Left renal cortex interstitium (tissue), 4 donors: ENCODE results near the gene UBXN10. TPM values are rescaled to one million over a fixed set of nuclear protein-coding genes. Genes with fewer than 3 reads are reported as not detected.

Experiments
- DNase-seq, 4 donors: peaks; one replicate each; pipeline ENCODE4 v3.0.0-alpha.2; 2013; ENCODE audit warnings: low read depth in 4 of 4, low spot score in 2 of 4, missing footprints in 1 of 4
- polyA plus RNA-seq, 4 donors: library from polyadenylated mRNA; unstranded; fragments of 120-200 nt; gene quantifications; one replicate each; pipeline ENCODE4 v1.2.1, GENCODE V29; 2013; ENCODE audit not compliant: insufficient read length in 4 of 4

Gene UBXN10, protein sequence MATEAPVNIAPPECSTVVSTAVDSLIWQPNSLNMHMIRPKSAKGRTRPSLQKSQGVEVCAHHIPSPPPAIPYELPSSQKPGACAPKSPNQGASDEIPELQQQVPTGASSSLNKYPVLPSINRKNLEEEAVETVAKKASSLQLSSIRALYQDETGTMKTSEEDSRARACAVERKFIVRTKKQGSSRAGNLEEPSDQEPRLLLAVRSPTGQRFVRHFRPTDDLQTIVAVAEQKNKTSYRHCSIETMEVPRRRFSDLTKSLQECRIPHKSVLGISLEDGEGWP
- 1 to 10 TPM; 4.9 to 5.9 (median 5.5) TPM for polyA plus RNA-seq

DNA sequence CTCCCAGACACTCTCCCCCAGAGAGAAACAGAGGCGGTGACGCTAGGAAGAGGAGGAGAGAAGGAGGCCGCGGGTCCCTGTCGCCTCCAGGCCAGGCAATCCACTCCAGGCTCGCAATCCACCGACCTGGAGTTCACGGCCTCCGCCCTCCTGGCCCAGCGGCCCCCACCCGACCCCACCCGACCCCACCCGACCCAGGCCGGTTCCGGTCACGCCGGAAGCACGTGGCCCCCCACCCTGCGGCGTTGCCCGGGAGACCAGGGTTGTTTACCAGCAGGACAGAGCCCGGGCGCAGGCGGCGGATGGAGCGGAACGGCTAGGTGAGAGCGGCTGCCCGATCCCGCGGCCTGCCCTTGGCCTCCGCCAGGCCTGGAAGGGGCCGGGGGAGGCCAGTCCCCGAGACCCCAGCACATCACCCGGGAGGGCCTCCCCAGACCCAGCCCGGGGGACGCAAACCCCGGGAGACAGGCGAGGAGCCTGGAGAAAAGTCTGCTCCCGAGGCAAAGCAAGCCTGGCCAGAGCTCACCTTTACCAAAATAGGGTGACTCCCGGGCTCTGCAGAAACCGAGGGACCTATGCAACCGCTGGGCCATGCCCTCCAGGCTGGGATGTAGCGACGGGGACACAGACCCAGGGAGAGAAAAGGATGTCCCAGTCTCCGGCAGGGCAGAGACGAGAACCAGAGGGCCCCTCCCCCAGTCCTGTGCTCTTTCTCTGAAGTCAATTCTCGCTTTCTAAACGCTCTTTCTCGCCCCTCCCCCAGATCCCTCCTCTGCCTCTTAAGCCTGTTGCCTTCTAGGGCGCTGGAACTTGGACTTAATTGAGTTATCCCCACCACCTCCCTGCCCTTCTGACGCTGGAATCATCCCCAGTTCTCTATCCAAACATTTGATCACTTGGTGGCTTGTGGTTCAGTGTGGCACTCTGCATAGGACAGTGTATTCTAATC lies at the start of gene UBXN10, which contains the start of gene PLA2G2C:
TSS of gene UBXN10 (plus strand) at position 263 of the 949 bp plus-strand sequence. CDS start 4,466 bp downstream, outside the sequence.
TSS of gene PLA2G2C (minus strand) at position 685 of the 949 bp plus-strand sequence. CDS start 9,155 bp downstream, outside the sequence.
- peak in 2 of 4 donors; percentile 23 to 47 for DNase-seq

DNA sequence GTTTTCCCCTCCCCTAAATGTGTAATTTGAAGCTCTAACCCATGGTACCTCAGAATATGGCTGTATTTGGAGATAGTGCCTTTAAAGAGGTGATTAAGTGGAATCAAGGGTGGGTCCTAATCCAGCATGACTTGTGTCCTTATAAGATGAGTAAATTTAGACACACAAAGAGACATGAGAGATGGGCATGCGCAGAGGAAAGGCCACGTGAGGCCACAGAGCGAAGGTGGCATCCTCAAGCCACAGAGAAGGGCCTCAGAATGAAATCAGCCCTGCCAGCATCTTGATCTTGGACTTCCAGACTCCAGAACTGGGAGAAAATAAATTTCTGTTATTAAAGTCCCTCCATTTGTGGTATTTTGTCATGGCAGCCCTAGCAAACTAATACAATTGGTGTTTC lies 49.6 kb upstream of the UBXN10 start:
- DNase-seq: no peak

DNA sequence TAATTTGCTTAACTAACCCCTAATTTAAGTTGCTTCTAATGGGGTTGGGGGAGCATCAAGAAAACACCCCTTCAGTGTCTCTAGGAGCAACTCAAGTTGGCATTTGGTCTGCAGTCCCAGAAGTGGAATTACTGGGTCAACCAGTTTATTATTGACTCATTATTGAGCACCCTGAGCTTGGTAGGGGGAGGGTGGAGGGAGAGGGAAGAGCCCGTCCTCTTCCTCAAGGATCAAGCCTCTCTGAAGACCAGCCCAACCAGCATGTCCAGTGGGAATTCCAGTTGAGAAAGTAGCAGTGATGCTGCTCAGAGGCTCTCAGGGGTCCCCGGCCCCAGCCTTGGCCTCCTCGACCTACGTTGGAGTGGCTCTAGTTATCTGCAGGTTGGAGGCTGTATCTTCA lies 48.8 kb upstream of the UBXN10 start:
- no peak for DNase-seq

DNA sequence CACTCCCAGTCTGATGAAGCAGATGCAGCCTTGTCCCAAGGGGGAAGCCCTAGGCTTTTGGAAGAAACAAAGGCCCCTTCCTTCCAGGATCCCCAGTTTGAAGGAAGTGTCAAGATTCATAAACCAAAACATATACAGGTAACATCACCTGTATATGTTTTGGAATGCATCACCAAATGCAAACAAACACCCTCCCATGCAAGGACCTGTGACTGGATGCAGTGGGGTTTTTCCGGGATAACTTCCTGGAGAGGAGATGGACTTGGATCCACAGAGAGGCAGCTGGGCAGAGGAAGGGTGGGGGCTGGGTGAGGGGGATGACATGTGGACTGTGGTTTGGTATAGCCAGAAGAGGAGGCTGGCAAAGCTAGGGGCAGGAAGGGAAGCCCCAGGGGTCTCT lies 48.3 kb upstream of the UBXN10 start:
- DNase-seq: no peak

DNA sequence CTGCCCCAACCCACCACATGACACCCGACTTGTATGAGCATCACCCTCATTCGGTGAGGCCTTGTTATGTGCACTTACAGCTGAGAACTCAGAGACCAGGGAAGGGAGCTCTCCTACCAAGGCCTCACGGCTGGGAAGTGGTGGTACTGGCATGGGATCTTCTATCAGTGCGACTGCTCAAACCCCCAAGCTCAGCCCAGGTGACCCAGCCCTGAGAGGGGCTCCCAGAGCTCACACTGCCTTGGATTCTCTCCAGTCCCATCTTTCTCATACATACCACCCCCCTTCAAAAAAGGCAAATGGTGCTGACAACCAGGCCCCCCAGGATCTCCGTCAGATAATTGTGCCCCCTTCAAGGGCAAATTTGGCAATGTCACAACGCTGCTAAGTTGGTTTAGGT lies 47.5 kb upstream of the UBXN10 start:
- DNase-seq: no peak

DNA sequence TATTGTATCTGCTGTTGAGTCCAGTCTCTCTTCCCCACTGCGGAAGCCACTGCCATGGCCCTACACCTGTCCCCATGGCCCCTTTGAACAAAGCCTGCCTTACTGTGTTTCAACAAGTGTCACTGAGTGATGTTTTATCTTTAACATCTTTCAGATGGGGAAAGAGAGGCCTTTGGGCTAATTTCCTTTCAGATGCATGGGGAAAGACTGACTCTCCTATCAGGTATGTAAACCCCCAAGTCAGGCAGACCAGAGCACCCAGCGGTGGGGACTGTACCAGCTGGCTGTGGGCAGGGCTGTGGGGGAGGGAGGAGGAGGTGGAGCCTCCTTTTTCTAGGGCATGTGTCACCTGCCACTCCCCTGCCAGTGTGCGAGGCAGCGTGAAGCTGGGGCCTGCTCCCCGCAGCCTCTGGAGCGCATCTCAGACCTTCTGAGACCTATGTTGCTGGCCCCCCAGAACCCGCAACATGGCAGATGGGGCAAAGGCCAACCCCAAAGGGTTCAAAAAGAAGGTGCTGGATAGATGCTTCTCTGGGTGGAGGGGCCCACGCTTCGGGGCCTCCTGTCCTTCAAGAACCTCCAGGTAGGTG lies 46.8 kb upstream of the UBXN10 start, which contains the start of gene PLA2G2F:
TSS of gene PLA2G2F (plus strand) at position 363 of the 590 bp plus-strand sequence. CDS start at position 468, 105 bp downstream.
- DNase-seq: no peak

DNA sequence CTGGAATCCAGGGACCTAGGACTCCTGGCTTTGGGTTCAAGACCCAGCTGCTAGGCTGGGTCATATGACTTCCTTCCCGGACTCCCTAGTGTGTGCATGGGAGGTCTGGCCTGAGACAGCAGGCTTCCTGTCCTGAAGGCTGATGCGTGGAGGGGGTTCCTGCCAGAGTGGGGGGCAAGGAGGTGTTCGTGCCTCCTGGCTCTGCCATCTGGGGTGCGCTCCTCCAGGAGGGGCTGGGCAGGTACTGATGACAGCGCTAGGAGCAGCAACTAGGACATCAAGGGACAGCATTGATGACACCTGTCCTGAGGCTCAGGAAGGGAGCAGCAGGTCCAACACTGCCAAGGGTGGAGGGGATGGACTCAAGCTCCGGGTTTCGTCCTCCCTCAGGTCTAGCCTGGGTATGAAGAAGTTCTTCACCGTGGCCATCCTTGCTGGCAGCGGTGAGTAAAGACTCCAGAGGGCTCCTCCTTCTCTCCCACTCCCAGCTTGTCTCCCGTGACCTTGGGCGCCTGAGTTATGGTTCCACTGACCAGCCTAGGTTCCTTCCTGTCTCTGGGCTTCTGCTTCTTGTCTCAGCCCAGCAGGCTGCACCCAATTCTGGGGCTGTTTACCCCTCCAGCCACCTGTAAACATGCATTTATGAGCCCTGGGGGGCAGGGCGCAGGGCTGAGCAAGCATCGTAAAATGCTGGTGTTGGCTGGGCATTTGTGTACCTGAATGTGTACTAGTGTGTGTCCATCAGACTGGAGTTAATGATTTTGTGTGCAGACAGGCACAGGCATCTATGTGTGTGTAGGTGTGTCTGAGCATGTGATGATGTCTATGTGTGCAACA lies 45.9 kb upstream of the UBXN10 start:
- DNase-seq: no peak

DNA sequence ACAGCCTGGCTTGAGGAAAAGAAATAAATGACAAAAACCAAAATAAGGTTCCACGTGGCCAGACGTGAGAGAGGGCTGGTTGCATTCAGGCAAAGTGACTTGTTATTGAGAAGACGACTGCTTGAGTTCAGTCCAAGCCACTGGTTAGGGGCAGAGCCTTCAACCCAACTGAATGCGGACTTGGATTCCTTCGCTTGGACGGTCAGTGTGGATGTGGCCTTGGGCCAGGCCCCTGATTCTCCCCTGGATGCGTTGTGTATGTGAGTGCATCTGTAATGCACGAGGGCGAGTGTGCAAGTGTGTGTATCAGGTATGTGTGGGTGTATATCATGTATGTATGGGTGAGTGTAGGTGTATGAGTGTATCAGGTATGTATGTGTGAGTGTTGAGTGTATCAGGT lies 44.9 kb upstream of the UBXN10 start:
- no peak for DNase-seq

DNA sequence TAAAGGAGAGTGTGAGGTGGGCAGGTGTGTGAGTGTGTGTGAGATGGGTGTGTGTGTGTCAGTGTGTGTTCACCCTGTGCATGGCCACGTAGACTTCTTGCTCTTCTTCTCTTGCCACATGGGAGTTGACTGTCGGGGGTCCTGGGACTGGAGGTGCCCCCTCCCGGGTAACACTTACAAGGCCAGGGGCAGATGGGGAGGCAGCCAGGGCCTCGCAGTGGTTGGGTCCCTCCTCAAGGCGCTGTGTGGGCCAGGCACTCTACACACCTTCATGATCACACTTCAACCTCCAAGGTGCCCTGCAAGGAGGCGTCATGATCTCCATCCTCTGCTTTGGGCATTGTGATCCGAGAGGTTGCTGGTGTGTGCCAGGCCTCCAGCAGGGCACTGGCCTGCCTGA lies 44.4 kb upstream of the UBXN10 start:
- no peak for DNase-seq

DNA sequence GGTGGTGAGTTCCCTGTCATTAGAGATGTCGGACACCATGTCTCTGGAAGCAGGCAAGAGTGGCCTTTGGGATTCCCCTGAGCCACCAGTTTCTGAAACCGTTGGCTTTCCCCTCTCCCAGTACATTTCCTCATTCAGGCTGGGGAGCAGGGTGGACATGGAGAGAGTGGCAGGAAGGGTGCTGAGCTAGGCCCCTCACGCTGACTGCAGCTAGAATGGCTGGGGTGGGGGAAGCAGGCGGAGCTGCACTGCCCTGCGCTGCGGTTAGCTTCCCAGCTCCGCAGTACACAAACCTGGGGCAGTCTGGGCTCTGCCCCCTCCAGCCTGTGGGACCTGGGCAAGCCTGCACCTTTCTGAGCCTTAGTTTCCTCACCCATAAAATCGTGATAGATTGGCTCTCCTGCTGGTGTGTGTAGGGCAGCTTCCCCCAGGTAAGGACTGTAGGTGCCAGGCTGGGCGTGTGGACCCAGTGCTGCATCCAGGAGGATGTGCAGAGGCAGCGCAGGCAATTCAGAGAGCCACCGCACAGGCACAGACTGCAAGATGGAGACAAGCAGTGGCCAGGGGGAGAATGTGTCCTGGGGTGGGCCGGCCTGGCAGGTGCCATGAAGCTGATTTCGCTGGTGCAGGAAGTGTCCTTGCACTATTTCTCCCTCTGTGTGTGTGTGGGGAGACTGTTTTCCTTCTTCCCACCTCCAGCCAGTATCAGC lies 43.7 kb upstream of the UBXN10 start:
- no peak for DNase-seq

DNA sequence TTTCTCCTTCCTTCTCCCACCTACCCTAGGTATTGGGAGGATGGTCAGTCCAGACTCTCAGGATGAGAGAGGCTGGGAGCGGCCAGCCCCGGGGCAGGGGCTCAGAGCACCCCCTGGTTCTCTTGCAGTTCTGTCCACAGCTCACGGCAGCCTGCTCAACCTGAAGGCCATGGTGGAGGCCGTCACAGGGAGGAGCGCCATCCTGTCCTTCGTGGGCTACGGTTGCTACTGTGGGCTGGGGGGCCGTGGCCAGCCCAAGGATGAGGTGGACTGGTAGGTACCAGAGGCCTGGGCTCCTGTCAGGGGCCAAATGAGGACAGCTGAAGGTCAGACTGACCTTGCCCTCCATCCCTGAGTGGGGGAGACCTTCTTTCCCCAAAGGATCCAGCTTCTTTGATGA lies 42.6 kb upstream of the UBXN10 start:
- DNase-seq: no peak

DNA sequence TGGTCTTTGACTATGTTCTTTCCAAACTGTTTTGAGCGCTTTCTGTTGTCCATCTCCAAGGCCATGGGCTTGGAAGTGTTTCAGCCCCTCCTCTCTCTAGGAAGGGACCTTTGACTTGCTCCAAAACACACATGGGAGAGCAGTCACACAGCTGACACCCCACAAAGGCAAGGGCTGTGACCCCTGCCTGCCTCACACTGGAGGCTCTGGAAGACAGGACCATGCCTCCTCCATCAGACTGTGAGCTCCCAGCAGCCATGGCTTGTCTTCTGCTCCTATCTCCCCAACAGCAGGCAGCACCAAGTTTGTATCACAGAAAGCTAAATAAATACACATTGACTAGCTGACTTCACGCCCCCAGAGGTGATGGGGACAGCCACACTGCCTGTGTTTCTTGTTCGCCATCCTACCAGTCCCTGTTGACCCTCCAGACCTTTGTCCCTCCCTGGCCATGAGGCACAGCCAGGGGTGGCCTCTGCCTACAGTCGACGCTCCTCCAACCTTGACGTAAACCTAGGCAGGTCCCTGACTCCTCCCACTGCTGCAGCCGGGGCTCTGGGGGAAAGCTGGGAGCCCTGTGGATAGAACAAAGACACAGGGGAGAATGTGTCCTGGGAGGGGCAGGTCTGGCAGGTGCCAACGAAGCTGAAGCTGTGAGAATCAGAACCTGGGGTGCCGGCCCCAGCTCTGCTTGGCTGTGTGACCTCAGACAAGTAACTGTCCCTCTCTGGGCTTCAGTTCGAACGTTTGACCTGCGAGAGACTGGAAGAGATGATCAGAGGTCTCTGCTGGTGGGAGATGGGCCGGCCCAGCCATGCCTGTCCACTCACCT lies 41.9 kb upstream of the UBXN10 start:
- no peak for DNase-seq

DNA sequence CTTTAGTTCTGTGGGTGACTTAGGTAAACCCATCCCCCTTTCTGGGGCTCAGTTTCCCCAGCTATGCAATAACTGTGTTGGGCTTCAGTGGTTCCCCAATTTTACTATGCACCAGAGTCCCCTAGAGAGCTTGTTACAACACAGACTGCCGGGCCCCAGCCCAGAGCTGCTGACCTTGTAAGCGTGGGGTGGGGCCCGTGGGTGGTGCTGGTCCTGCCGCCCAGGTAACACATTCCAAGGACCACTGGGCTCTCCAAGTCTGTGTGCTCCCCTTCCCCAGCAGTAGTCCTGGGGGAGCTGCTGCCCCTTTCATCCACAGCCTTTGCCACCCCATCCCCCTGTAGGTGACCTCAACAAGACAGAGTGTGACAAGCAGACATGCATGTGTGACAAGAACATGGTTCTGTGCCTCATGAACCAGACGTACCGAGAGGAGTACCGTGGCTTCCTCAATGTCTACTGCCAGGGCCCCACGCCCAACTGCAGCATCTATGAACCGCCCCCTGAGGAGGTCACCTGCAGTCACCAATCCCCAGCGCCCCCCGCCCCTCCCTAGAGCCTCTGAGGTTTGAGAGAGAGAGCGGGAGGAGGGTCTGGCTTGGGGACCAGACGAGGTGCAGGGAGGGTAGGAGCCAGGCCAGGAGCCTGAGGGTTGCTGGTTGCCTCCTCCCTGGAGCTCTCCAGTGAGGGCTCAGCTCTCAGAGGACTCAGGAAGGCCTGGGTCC lies 37.9 kb upstream of the UBXN10 start:
- no peak for DNase-seq

DNA sequence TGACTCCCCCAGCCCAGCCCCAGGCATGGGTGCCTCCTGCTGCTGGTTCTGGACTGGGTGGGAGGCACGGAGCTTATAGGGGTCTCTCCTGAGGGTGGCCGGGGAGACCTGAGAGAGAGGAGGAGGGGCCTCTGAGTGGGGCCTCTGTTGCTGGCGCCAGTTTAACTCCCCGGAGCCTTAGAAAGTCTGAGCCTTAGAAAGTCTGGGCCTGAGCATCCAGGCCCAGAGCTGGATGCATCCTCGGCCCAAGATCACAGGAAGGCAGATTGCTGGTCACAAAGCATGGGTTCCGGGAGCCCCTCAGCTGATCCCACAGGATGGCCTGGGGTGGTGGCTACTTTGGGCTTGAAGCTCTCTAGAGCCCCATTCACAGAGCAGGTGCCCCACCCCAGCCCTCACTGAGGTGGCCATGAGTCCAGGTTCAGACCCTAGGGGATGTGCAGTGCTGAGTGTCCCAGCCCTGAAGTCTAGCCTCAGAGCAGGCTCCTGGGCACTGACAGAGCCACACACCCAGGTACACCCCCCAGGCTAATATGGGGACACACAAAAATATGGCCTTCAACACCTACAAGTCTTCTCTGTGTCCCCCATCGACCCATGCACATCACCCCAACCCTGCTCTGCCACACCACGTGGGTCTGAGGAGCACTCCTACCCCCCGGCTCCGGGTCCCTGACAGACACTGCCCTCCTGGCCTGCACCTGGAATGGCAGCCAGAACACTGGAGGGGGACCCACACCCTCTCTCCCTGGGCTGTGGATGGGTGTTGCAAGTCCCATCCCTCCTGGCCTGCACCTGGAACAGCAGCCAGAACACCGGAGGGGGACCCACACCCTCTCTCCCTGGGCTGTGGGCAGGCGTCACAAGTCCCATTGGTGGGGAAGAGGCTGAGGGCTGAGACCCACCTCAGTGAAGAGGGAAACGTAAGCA lies 37.1 kb upstream of the UBXN10 start:
- no peak for DNase-seq

DNA sequence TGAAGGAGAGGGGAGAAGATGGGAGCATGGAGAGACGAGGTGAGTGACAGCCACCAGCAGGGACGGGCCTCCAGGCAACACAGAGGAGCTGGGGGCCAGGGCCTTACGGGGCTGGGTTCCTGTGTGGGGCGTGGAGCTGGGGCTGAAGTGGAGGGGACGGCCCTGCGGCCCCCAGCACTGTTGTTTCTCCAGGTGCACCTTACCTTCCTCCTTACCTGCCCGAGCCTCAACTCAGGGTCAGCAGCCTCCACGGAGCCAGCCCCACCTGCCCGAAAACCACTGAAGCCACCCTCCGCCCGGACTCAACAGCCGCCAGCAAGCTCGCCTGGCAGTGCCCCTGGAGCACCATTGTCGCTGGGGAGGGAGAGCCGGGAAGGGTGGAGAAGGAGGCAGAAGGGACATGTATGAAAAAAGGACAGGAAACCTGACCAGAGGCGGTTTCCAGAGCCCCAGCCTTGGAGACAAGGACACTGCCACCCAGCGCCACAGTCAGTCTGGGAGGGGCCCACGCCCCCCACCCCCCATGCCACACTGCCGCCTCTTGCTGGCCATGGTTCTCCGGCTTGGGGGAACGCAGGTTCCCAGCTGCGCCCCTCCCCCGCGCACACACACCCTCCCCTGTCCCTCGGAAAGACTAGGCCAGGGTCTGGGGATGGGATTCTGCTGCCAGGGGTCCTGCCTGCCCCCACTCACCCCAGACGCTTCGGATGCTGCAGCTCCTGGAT lies 36.1 kb upstream of the UBXN10 start:
- no peak for DNase-seq

DNA sequence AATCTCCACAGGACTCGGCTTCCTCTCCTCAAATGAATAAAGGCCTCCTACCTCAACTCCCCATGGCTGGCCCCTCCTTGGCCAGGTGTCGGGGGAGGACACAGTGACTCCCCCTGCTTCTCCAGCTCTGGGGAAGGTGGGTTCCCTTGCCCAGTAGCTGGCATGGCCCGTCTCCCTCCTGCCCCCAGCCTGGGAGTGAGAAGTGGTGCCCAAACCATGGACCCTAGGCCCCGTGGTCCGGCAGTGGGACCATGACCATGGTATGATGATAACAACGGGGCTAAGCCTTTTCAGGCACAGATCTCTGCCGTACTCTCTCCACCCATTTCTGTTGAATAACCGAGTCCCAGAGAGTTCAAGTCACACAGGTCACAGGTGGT lies 35.6 kb upstream of the UBXN10 start:
- DNase-seq: no peak
